ENCODE results near the gene NFASC.

- TF ChIP-seq CTCF (conservative IDR thresholded peaks at IDR 0.05; ENCODE audit: low read length): no peak
- no peak for TF ChIP-seq EZH2phosphoT487 (IDR thresholded peaks at IDR 0.05; ENCODE audit: borderline replicate concordance, low read depth, low read length)
Measured at GRCh38 chr1:205041001-205041715, 170.5 kb downstream of the NFASC start.
